H9 (cell line): Measurements from ENCODE around the gene SUMF1. TPM values are rescaled to one million over a fixed set of nuclear protein-coding genes. Genes with fewer than 3 reads are reported as not detected.

ENCODE experiments used
- DNase-seq: peaks from one replicate; pipeline ENCODE4 v3.0.0-alpha.2; 2017
- H2AFZ ChIP-seq: one replicate; pipeline ENCODE4 v1.6.1; 2013; ENCODE audit warnings: mild to moderate bottlenecking, low read length, control low read depth, moderate library complexity
- H2AK5ac ChIP-seq: 2 replicates; pipeline ENCODE4 v1.6.1; 2013; ENCODE audit warnings: low read length, control low read depth, mixed read lengths; ENCODE audit not compliant: insufficient read length
- H2BK120ac ChIP-seq: one replicate; pipeline ENCODE4 v1.6.1; 2013; ENCODE audit warnings: low read depth, mild to moderate bottlenecking, low read length, control low read depth, inconsistent platforms; ENCODE audit not compliant: poor library complexity, severe bottlenecking
- H2BK12ac ChIP-seq: 2 replicates; pipeline ENCODE4 v1.6.1; 2013; ENCODE audit warnings: low read length, control low read depth, mixed read lengths, low read depth; ENCODE audit not compliant: insufficient read length
- H2BK15ac ChIP-seq: 2 replicates; pipeline ENCODE4 v1.6.1; 2013; ENCODE audit warnings: low read depth, low read length, control low read depth
- H2BK20ac ChIP-seq: one replicate; pipeline ENCODE4 v1.6.1; 2013; ENCODE audit warnings: low read depth, mild to moderate bottlenecking, low read length, control low read depth, inconsistent platforms; ENCODE audit not compliant: poor library complexity, severe bottlenecking
- H2BK5ac ChIP-seq: 2 replicates; pipeline ENCODE4 v1.6.1; 2013; ENCODE audit warnings: low read length, control low read depth, mixed read lengths; ENCODE audit not compliant: insufficient read length
- H3K14ac ChIP-seq: 2 replicates; pipeline ENCODE4 v1.6.1; 2013; ENCODE audit warnings: low read length, control low read depth; ENCODE audit not compliant: insufficient read depth
- H3K18ac ChIP-seq: 2 replicates; pipeline ENCODE4 v1.6.1; 2013; ENCODE audit warnings: low read depth, mild to moderate bottlenecking, mixed read lengths, low read length, control low read depth; ENCODE audit not compliant: insufficient read length
- H3K23ac ChIP-seq: 2 replicates; pipeline ENCODE4 v1.6.1; 2013; ENCODE audit warnings: low read length, control low read depth, mixed read lengths, low read depth; ENCODE audit not compliant: insufficient read length
- H3K23me2 ChIP-seq: 2 replicates; pipeline ENCODE4 v1.6.1; 2013; ENCODE audit warnings: low read depth, mild to moderate bottlenecking, mixed read lengths, low read length, control low read depth; ENCODE audit not compliant: insufficient read length, poor library complexity, severe bottlenecking
- H3K27ac ChIP-seq: 2 replicates; pipeline ENCODE4 v1.5.1; 2013; ENCODE audit warnings: low read length, control low read depth, mixed read lengths, low read depth; ENCODE audit not compliant: insufficient read length
- H3K27me3 ChIP-seq: 2 replicates; pipeline ENCODE4 v1.6.1; 2013; ENCODE audit warnings: low read length, control low read depth, inconsistent platforms; ENCODE audit not compliant: insufficient read depth
- H3K4ac ChIP-seq: 2 replicates; pipeline ENCODE4 v1.6.1; 2013; ENCODE audit warnings: low read depth, mild to moderate bottlenecking, control low read depth, inconsistent platforms, low read length, moderate library complexity
- H3K4me1 ChIP-seq: 2 replicates; pipeline ENCODE4 v1.6.1; 2013; ENCODE audit warnings: low read length, control low read depth, inconsistent platforms; ENCODE audit not compliant: insufficient read depth
- H3K4me2 ChIP-seq: 2 replicates; pipeline ENCODE4 v1.6.1; 2013; ENCODE audit warnings: low read length, control low read depth, mixed read lengths; ENCODE audit not compliant: insufficient read length, insufficient read depth
- H3K56ac ChIP-seq: 2 replicates; pipeline ENCODE4 v1.6.1; 2013; ENCODE audit warnings: low read depth, mild to moderate bottlenecking, mixed read lengths, low read length, control low read depth; ENCODE audit not compliant: insufficient read length
- H3K79me1 ChIP-seq: 2 replicates; pipeline ENCODE4 v1.6.1; 2013; ENCODE audit warnings: low read depth, mild to moderate bottlenecking, moderate library complexity, low read length, control low read depth, inconsistent platforms; ENCODE audit not compliant: insufficient read depth, poor library complexity, severe bottlenecking
- H3K79me2 ChIP-seq: 2 replicates; pipeline ENCODE4 v1.6.1; 2013; ENCODE audit warnings: low read length, control low read depth, inconsistent platforms; ENCODE audit not compliant: insufficient read depth
- H3K9ac ChIP-seq: 2 replicates; pipeline ENCODE4 v1.6.1; 2013; ENCODE audit warnings: low read length, control low read depth, mixed read lengths; ENCODE audit not compliant: insufficient read length; ENCODE audit errors: extremely low read depth
- H3K9me3 ChIP-seq: one replicate; pipeline ENCODE4 v1.6.1; 2013; ENCODE audit warnings: low read depth, low read length, inconsistent platforms; ENCODE audit not compliant: control insufficient read depth
- H3T11ph ChIP-seq: one replicate; pipeline ENCODE4 v1.6.1; 2013; ENCODE audit warnings: mild to moderate bottlenecking, low read length, control low read depth, inconsistent platforms
- H4K20me1 ChIP-seq: one replicate; pipeline ENCODE4 v1.6.1; 2013; ENCODE audit not compliant: control insufficient read depth, insufficient read length, insufficient read depth
- H4K5ac ChIP-seq: 2 replicates; pipeline ENCODE4 v1.6.1; 2013; ENCODE audit warnings: low read depth, mild to moderate bottlenecking, mixed read lengths, low read length, control low read depth; ENCODE audit not compliant: insufficient read length
- H4K8ac ChIP-seq: replicated peaks from 2 replicates; pipeline ENCODE4 v1.6.1; 2013; ENCODE audit warnings: low read length, control low read depth, mixed read lengths, low read depth; ENCODE audit not compliant: insufficient read length
- H4K91ac ChIP-seq: 2 replicates; pipeline ENCODE4 v1.6.1; 2013; ENCODE audit warnings: low read depth, mild to moderate bottlenecking, moderate library complexity, mixed read lengths, low read length, control low read depth; ENCODE audit not compliant: insufficient read length
- H3K27ac Mint-ChIP-seq, 3 experiments: 2 replicates in 2 of 3; 3 replicates in 1 of 3; pipeline ENCODE4 v1.8.0; 2020 to 2021; ENCODE audit warnings: mixed read lengths in 3 of 3, mild to moderate bottlenecking in 1 of 3, moderate library complexity in 1 of 3
- H3K27me3 Mint-ChIP-seq: 2 replicates; pipeline ENCODE4 v1.8.0; 2021; ENCODE audit warnings: low read depth, mild to moderate bottlenecking, moderate library complexity, mixed read lengths
- H3K36me3 Mint-ChIP-seq, 3 experiments: 2 replicates in 2 of 3; 3 replicates in 1 of 3; pipeline ENCODE4 v1.8.0; 2020 to 2021; ENCODE audit warnings: low read depth in 3 of 3, mixed read lengths in 3 of 3; ENCODE audit not compliant: insufficient read depth in 1 of 3
- H3K4me1 Mint-ChIP-seq, 2 experiments: 2 replicates each; pipeline ENCODE4 v1.8.0; 2020; ENCODE audit warnings: mixed read lengths in 2 of 2
- H3K4me3 Mint-ChIP-seq, 2 experiments: 2 replicates in 1 of 2; 3 replicates in 1 of 2; pipeline ENCODE4 v1.8.0; 2020 to 2021; ENCODE audit warnings: mild to moderate bottlenecking in 2 of 2, mixed read lengths in 2 of 2, moderate library complexity in 1 of 2
- H3K9me3 Mint-ChIP-seq, 2 experiments: 2 replicates in 1 of 2; 3 replicates in 1 of 2; pipeline ENCODE4 v1.8.0; 2020; ENCODE audit warnings: mild to moderate bottlenecking in 2 of 2, mixed read lengths in 2 of 2, moderate library complexity in 1 of 2
- CTCF ChIP-seq: fragments of 200-600 bp; sonication (generic); conservative IDR thresholded peaks from 3 replicates; pipeline ENCODE4 v1.8.0; 2021; ENCODE audit warnings: antibody characterized with exemption, mild to moderate bottlenecking
- WGBS: extraction: QIAGEN DNeasy Blood & Tissue Kit; methylation state at CpG from one replicate; pipeline ENCODE4 v1.1.7; 2013; ENCODE audit warnings: missing lambda C conversion rate, low lambda C conversion rate, mixed read lengths; ENCODE audit not compliant: insufficient read length; ENCODE audit errors: extremely low coverage; 5-methylcytosine and 5-hydroxymethylcytosine counted together
- total RNA-seq: library from RNA; stranded (reverse); gene quantifications from 2 replicates; pipeline ENCODE4 v1.2.1, GENCODE V29; 2021

The SUMF1 gene
- total RNA-seq, 1 experiment from 2014 or later = 9.5 TPM

GRCh38 chr3:4392992-4393391, 74.1 kb downstream of the SUMF1 start:
- Histone ChIP-seq H2BK5ac (no peak overlapping the region), H3K56ac (no peak overlapping the region), H2BK120ac (no peak overlapping the region), H2AK5ac (no peak overlapping the region), H3T11ph (no peak overlapping the region), H2BK12ac (no peak overlapping the region), H2BK15ac (no peak overlapping the region), H2BK20ac (no peak overlapping the region), H3K18ac (no peak overlapping the region), H3K9me3 (no peaks in the 10 kb centered on the region), H3K14ac (no peak overlapping the region), H4K5ac (no peak overlapping the region), H3K27me3 (no peaks in the 10 kb centered on the region), H3K79me1 (no peaks in the 10 kb centered on the region), H3K27ac (no peak overlapping the region), H3K4ac (no peak overlapping the region), H3K9ac (no peak overlapping the region), H3K23me2 (no peaks in the 10 kb centered on the region), H3K4me2 (no peak overlapping the region), H3K23ac (no peak overlapping the region), H4K20me1 (no peaks in the 10 kb centered on the region), H3K4me1 (peaks cover 4% of the 10 kb centered on the region; the same call in 1 of the 2 replicates), H4K91ac (no peak overlapping the region), H4K8ac (no peak overlapping the region), H3K79me2 (no peaks in the 10 kb centered on the region), H2AFZ (no peak overlapping the region)
- H3K36me3 Mint-ChIP-seq = peaks cover 5 to 10% (median 7%) of the 10 kb centered on the region in 3 experiments; a peak in 5 of 7 replicates
- H3K27me3 Mint-ChIP-seq = no peaks in the 10 kb centered on the region
- H3K9me3 Mint-ChIP-seq = peaks cover 0 to 4% of the 10 kb centered on the region in 2 experiments; a peak in 2 of 5 replicates
- TF ChIP-seq CTCF = no peak
- no CpG with 5 or more reads among the region's 5 CpGs for WGBS
- no peak for DNase-seq
- H3K27ac Mint-ChIP-seq = no peak overlapping the region
- peaks cover 17 to 22% of the 10 kb centered on the region in 2 experiments for H3K4me1 Mint-ChIP-seq
- H3K4me3 Mint-ChIP-seq = no peak overlapping the region
